Measurements from ENCODE around the gene TMEFF2.

GRCh38 chr2:192155511-192156118, 39.1 kb downstream of the TMEFF2 start:
- TF ChIP-seq MAX (IDR thresholded peaks at IDR 0.05; ENCODE audit: low read depth, low read length) (no peak), POLR2AphosphoS5 (IDR thresholded peaks at IDR 0.05; ENCODE audit: low read length) (no peak), CTCF (IDR thresholded peaks at IDR 0.05 in 2 of 3, conservative IDR thresholded peaks at IDR 0.05 in 1 of 3; ENCODE audit: control insufficient read depth in 2 of 3, extremely low read depth in 1 of 3, insufficient read depth in 1 of 3, low read depth in 3 of 3, low read length in 3 of 3) (no peak)
